Articular chondrocyte of knee joint (primary cell): Measurements from ENCODE around the gene BBS10. TPM values are rescaled to one million over a fixed set of nuclear protein-coding genes. Genes with fewer than 3 reads are reported as not detected.

Experiments used
- small RNA-seq: library from RNA; depleted of rRNA; stranded (forward); fragments of <200 nt; gene quantifications from one replicate; pipeline ENCODE3, GENCODE V24; 2012
- total RNA-seq: library from RNA; depleted of rRNA; stranded (reverse); fragments of >200 nt; gene quantifications from 2 replicates; pipeline ENCODE4 v1.2.3, GENCODE V29; 2012

The BBS10 gene
- total RNA-seq = 20.0 and 20.6 TPM in 2 replicates

DNA sequence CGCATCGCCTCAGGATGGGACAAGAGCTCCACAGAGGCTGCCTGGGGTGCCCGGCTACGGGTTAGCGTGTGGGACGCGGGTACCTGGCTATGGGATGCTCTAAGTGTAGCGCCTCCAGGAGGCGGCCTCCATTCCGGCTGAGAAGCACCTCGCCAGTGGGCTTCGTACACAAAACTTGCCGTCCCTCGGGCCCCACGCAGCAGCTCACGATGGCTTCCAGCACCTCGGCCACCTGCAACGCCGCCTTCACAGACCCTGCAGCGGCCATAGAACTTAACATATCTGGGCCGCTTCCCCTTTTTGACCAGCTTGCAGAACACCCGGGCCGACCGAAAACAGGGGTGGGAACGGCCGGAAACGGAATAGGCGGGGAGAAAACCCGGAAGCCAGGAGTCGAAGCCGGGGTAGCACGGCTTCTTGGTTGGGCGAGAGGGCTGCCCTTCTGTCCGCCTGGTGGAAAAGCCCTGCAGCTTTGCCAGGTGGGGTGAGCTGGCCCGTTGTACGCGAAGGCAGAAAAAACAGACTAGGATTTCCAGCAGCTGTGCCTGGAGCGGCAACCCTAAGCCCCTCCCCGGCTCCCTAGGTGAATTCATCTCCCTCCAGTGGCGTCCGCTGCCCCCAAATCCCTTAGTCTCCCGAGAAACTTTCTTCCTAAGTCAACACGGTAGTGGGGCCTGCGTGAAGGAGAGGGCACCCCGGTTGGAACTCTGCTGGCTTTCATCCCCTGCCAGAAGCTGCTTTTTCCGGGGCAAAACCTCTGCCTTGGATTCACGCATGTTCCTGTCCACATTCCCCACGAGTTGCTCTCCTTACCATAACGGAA, at the start of gene BBS10:
TSS of gene BBS10 (minus strand) at position 337 of the 823 bp plus-strand sequence. CDS start at position 280, 57 bp downstream.

Small RNA genes within 50 kb of the gene (small RNA-seq; reads per million reads assigned to genes)
- gene RN7SKP172 = not detected

Other genes starting within 250 kb of the BBS10 start
- 161 and 174 TPM in 2 replicates for gene OSBPL8, start 211.4 kb upstream of the BBS10 start, total RNA-seq